GM19193 (cell line): ENCODE data around the gene MICALL2.

ENCODE experiments used
- POLR2A ChIP-seq: IDR thresholded peaks from 4 replicates; pipeline ENCODE4 v1.6.1; 2011; ENCODE audit not compliant: insufficient read depth, insufficient read length; ENCODE audit errors: extremely low read depth

Gene MICALL2

GRCh38 chr7:1394371-1394770 lies 64.9 kb downstream of the MICALL2 start:
- no peak for TF ChIP-seq POLR2A

- no peak for TF ChIP-seq POLR2A
Measured at GRCh38 chr7:1393421-1393820, 65.8 kb downstream of the MICALL2 start.

GRCh38 chr7:1392556-1392955 lies 66.7 kb downstream of the MICALL2 start:
- no peak for TF ChIP-seq POLR2A

- TF ChIP-seq POLR2A, result no peak
Measured at GRCh38 chr7:1391449-1391848, 67.8 kb downstream of the MICALL2 start.

- no peak for TF ChIP-seq POLR2A
Measured at GRCh38 chr7:1388703-1389335, 70.5 kb downstream of the MICALL2 start.

GRCh38 chr7:1388021-1388702 lies 71.1 kb downstream of the MICALL2 start:
- TF ChIP-seq POLR2A, result no peak

GRCh38 chr7:1387261-1387660 lies 72.0 kb downstream of the MICALL2 start:
- TF ChIP-seq POLR2A, result no peak

- TF ChIP-seq POLR2A, result no peak
Measured at GRCh38 chr7:1386623-1387220, 72.5 kb downstream of the MICALL2 start.

GRCh38 chr7:1385809-1386622 lies 73.3 kb downstream of the MICALL2 start:
- TF ChIP-seq POLR2A, result no peak

- TF ChIP-seq POLR2A, result no peak
Measured at GRCh38 chr7:1385086-1385808, 74.0 kb downstream of the MICALL2 start.
